ENCODE results near the gene MYO1F.
"Not testable (repeated sequence)": the region's sequence is repeated elsewhere in the genome, so short reads cannot be mapped to it uniquely, and the experiment has no call there.

MYO1F gene

GRCh38 chr19:8578642-8579265 is 1.5 kb upstream of the MYO1F start:
- H3K27ac ChIP-seq (ENCODE audit: low read depth, low read length), result no peak overlapping the region

GRCh38 chr19:8577741-8578140 is 499 bp upstream of the MYO1F start:
- Histone ChIP-seq H3K27ac (ENCODE audit: low read depth, low read length) (no peak overlapping the region), H3K9me3 (ENCODE audit: control insufficient read depth, insufficient read depth, low read depth, low read length) (no peaks in the 10 kb centered on the region), H3K4me3 (ENCODE audit: low read depth, low read length) (no peak overlapping the region), H3K4me1 (ENCODE audit: control insufficient read depth, insufficient read depth, low read length) (peaks cover 22% of the 10 kb centered on the region), H3K36me3 (ENCODE audit: control insufficient read depth, insufficient read depth, low read length) (no peaks in the 10 kb centered on the region), H3K27me3 (ENCODE audit: control insufficient read depth, insufficient read depth, low read length) (peaks cover 3% of the 10 kb centered on the region; the same call in 1 of the 2 replicates), H3K9ac (ENCODE audit: low read length) (no peak overlapping the region)

More at GRCh38 chr19:8578642-8579265, 1.5 kb upstream of the MYO1F start:
- Histone ChIP-seq H3K9me3 (ENCODE audit: control insufficient read depth, insufficient read depth, low read depth, low read length) (no peaks in the 10 kb centered on the region), H3K36me3 (ENCODE audit: control insufficient read depth, insufficient read depth, low read length) (no peaks in the 10 kb centered on the region), H3K4me3 (ENCODE audit: low read depth, low read length) (no peak overlapping the region), H3K27me3 (ENCODE audit: control insufficient read depth, insufficient read depth, low read length) (peaks cover 3% of the 10 kb centered on the region; the same call in 1 of the 2 replicates), H3K4me1 (ENCODE audit: control insufficient read depth, insufficient read depth, low read length) (peaks cover 22% of the 10 kb centered on the region), H3K9ac (ENCODE audit: low read length) (no peak overlapping the region)

- Histone ChIP-seq H3K4me1 (ENCODE audit: control insufficient read depth, insufficient read depth, low read length) (peaks cover 22% of the 10 kb centered on the region), H3K27ac (ENCODE audit: low read depth, low read length) (no peak overlapping the region), H3K9ac (ENCODE audit: low read length) (no peak overlapping the region), H3K27me3 (ENCODE audit: control insufficient read depth, insufficient read depth, low read length) (peaks cover 3% of the 10 kb centered on the region; the same call in 1 of the 2 replicates), H3K4me3 (ENCODE audit: low read depth, low read length) (no peak overlapping the region), H3K36me3 (ENCODE audit: control insufficient read depth, insufficient read depth, low read length) (no peaks in the 10 kb centered on the region), H3K9me3 (ENCODE audit: control insufficient read depth, insufficient read depth, low read depth, low read length) (no peaks in the 10 kb centered on the region)
Observed at GRCh38 chr19:8576273-8576993, 809 bp downstream of the MYO1F start.

GRCh38 chr19:8575467-8575997 is 1.7 kb downstream of the MYO1F start:
- no peak overlapping the region for H3K4me3 ChIP-seq (ENCODE audit: low read depth, low read length)
- H3K4me1 ChIP-seq (ENCODE audit: control insufficient read depth, insufficient read depth, low read length), result peaks cover 22% of the 10 kb centered on the region
- peaks cover 3% of the 10 kb centered on the region; the same call in 1 of the 2 replicates for H3K27me3 ChIP-seq (ENCODE audit: control insufficient read depth, insufficient read depth, low read length)
- H3K36me3 ChIP-seq (ENCODE audit: control insufficient read depth, insufficient read depth, low read length), result no peaks in the 10 kb centered on the region
- no peaks in the 10 kb centered on the region for H3K9me3 ChIP-seq (ENCODE audit: control insufficient read depth, insufficient read depth, low read depth, low read length)
- H3K9ac ChIP-seq (ENCODE audit: low read length), result no peak overlapping the region
- no peak overlapping the region for H3K27ac ChIP-seq (ENCODE audit: low read depth, low read length)

GRCh38 chr19:8574619-8574922 is 2.7 kb downstream of the MYO1F start:
- H3K4me3 ChIP-seq (ENCODE audit: low read depth, low read length); H3K9ac ChIP-seq (ENCODE audit: low read length); H3K9me3 ChIP-seq (ENCODE audit: control insufficient read depth, insufficient read depth, low read depth, low read length); H3K27ac ChIP-seq (ENCODE audit: low read depth, low read length); H3K27me3 ChIP-seq (ENCODE audit: control insufficient read depth, insufficient read depth, low read length); H3K36me3 ChIP-seq (ENCODE audit: control insufficient read depth, insufficient read depth, low read length): not testable (repeated sequence)
- peaks cover 22% of the 10 kb centered on the region for H3K4me1 ChIP-seq (ENCODE audit: control insufficient read depth, insufficient read depth, low read length)

GRCh38 chr19:8573316-8573715 is 3.9 kb downstream of the MYO1F start:
- Histone ChIP-seq H3K27me3 (ENCODE audit: control insufficient read depth, insufficient read depth, low read length) (no peaks in the 10 kb centered on the region), H3K9me3 (ENCODE audit: control insufficient read depth, insufficient read depth, low read depth, low read length) (no peaks in the 10 kb centered on the region), H3K4me1 (ENCODE audit: control insufficient read depth, insufficient read depth, low read length) (peaks cover 17% of the 10 kb centered on the region), H3K27ac (ENCODE audit: low read depth, low read length) (no peak overlapping the region), H3K36me3 (ENCODE audit: control insufficient read depth, insufficient read depth, low read length) (no peaks in the 10 kb centered on the region), H3K4me3 (ENCODE audit: low read depth, low read length) (no peak overlapping the region), H3K9ac (ENCODE audit: low read length) (no peak overlapping the region)

GRCh38 chr19:8571006-8571411 is 6.2 kb downstream of the MYO1F start:
- peaks cover 7% of the 10 kb centered on the region for H3K4me1 ChIP-seq (ENCODE audit: control insufficient read depth, insufficient read depth, low read length)
- H3K9ac ChIP-seq (ENCODE audit: low read length), result no peak overlapping the region
- no peak overlapping the region for H3K27ac ChIP-seq (ENCODE audit: low read depth, low read length)
- H3K4me3 ChIP-seq (ENCODE audit: low read depth, low read length), result no peak overlapping the region
- H3K36me3 ChIP-seq (ENCODE audit: control insufficient read depth, insufficient read depth, low read length), result no peaks in the 10 kb centered on the region
- no peaks in the 10 kb centered on the region for H3K9me3 ChIP-seq (ENCODE audit: control insufficient read depth, insufficient read depth, low read depth, low read length)
- H3K27me3 ChIP-seq (ENCODE audit: control insufficient read depth, insufficient read depth, low read length), result no peaks in the 10 kb centered on the region

- no peaks in the 10 kb centered on the region for H3K27me3 ChIP-seq (ENCODE audit: control insufficient read depth, insufficient read depth, low read length)
- no peak overlapping the region for H3K4me3 ChIP-seq (ENCODE audit: low read depth, low read length)
- H3K36me3 ChIP-seq (ENCODE audit: control insufficient read depth, insufficient read depth, low read length), result no peaks in the 10 kb centered on the region
- no peaks in the 10 kb centered on the region for H3K9me3 ChIP-seq (ENCODE audit: control insufficient read depth, insufficient read depth, low read depth, low read length)
- H3K27ac ChIP-seq (ENCODE audit: low read depth, low read length), result no peak overlapping the region
- H3K9ac ChIP-seq (ENCODE audit: low read length), result no peak overlapping the region
- H3K4me1 ChIP-seq (ENCODE audit: control insufficient read depth, insufficient read depth, low read length), result no peaks in the 10 kb centered on the region
Observed at GRCh38 chr19:8569066-8569771, 8.0 kb downstream of the MYO1F start.

GRCh38 chr19:8567522-8568172 is 9.6 kb downstream of the MYO1F start:
- no peak overlapping the region for H3K9ac ChIP-seq (ENCODE audit: low read length)
- H3K4me3 ChIP-seq (ENCODE audit: low read depth, low read length), result no peak overlapping the region
- no peaks in the 10 kb centered on the region for H3K27me3 ChIP-seq (ENCODE audit: control insufficient read depth, insufficient read depth, low read length)
- H3K4me1 ChIP-seq (ENCODE audit: control insufficient read depth, insufficient read depth, low read length), result no peaks in the 10 kb centered on the region
- no peak overlapping the region for H3K27ac ChIP-seq (ENCODE audit: low read depth, low read length)
- no peaks in the 10 kb centered on the region for H3K9me3 ChIP-seq (ENCODE audit: control insufficient read depth, insufficient read depth, low read depth, low read length)
- no peaks in the 10 kb centered on the region for H3K36me3 ChIP-seq (ENCODE audit: control insufficient read depth, insufficient read depth, low read length)

- Histone ChIP-seq H3K4me1 (ENCODE audit: control insufficient read depth, insufficient read depth, low read length) (no peaks in the 10 kb centered on the region), H3K36me3 (ENCODE audit: control insufficient read depth, insufficient read depth, low read length) (no peaks in the 10 kb centered on the region), H3K9ac (ENCODE audit: low read length) (no peak overlapping the region), H3K27ac (ENCODE audit: low read depth, low read length) (no peak overlapping the region), H3K27me3 (ENCODE audit: control insufficient read depth, insufficient read depth, low read length) (no peaks in the 10 kb centered on the region), H3K4me3 (ENCODE audit: low read depth, low read length) (no peak overlapping the region), H3K9me3 (ENCODE audit: control insufficient read depth, insufficient read depth, low read depth, low read length) (no peaks in the 10 kb centered on the region)
Observed at GRCh38 chr19:8566855-8567254, 10.4 kb downstream of the MYO1F start.
